IMR-90 (cell line): ENCODE measurements around the gene POLR2E. TPM values are rescaled to one million over a fixed set of nuclear protein-coding genes. Genes with fewer than 3 reads are reported as not detected.
A peak's percentile ranks its signal among the peaks of the same experiment; 100 is the strongest.

Experiments used
- ATAC-seq: fragments of 200-7000 bp; cut with Tn5 transposase; 2 replicates; pipeline ENCODE4 v1.9.1; 2020; ENCODE audit warnings: low read depth, mild to moderate bottlenecking, moderate library complexity
- BruUV-seq: library from RNA; stranded (reverse); fragments of 400-500 nt; replicated peaks from 2 replicates; lab custom pipeline; 2021; lab: Mats Ljungman, UMichigan
- CTCF ChIA-PET: fragments of 300-600 bp; formaldehyde crosslinking; extraction: SDS; loops from one replicate; lab custom pipeline; 2021; ENCODE audit warnings: antibody characterized with exemption; lab: Yijun Ruan, JAX
- POLR2A ChIA-PET: fragments of 300-600 bp; sonication (Branson Sonifier 250); formaldehyde crosslinking; loops from one replicate; lab custom pipeline; 2022; ENCODE audit warnings: antibody characterized with exemption; ENCODE audit not compliant: unreplicated experiment; lab: Charles Lee
- DNase-seq: peaks from one replicate; pipeline ENCODE4 v3.0.0; 2013
- H2AFZ ChIP-seq: replicated peaks from 2 replicates; pipeline ENCODE3; 2013; ENCODE audit warnings: low read length, mild to moderate bottlenecking; ENCODE audit not compliant: poor library complexity
- H2AK5ac ChIP-seq: 2 replicates; pipeline ENCODE4 v1.6.1; 2013; ENCODE audit warnings: low read depth, low read length, inconsistent platforms
- H2AK9ac ChIP-seq: replicated peaks from 2 replicates; pipeline ENCODE3; 2013; ENCODE audit warnings: mild to moderate bottlenecking, low read depth, low read length, moderate library complexity; ENCODE audit not compliant: poor library complexity
- H2BK120ac ChIP-seq: 2 replicates; pipeline ENCODE4 v1.6.1; 2013; ENCODE audit warnings: low read depth, low read length, inconsistent platforms
- H2BK15ac ChIP-seq: 3 replicates; pipeline ENCODE4 v1.6.1; 2013; ENCODE audit warnings: low read depth, low read length, inconsistent platforms
- H2BK20ac ChIP-seq: 2 replicates; pipeline ENCODE4 v1.6.1; 2013; ENCODE audit warnings: low read depth, mild to moderate bottlenecking, inconsistent platforms, low read length, moderate library complexity
- H2BK5ac ChIP-seq: 2 replicates; pipeline ENCODE4 v1.6.1; 2013; ENCODE audit warnings: mild to moderate bottlenecking, low read depth, low read length, inconsistent platforms; ENCODE audit not compliant: poor library complexity, severe bottlenecking
- H3K14ac ChIP-seq: replicated peaks from 2 replicates; pipeline ENCODE4 v1.6.1; 2013; ENCODE audit warnings: low read depth, low read length, inconsistent platforms
- H3K18ac ChIP-seq: 2 replicates; pipeline ENCODE4 v1.6.1; 2013; ENCODE audit warnings: low read depth, low read length, control low read depth
- H3K23ac ChIP-seq: 2 replicates; pipeline ENCODE4 v1.6.1; 2013; ENCODE audit warnings: low read depth, low read length, inconsistent platforms
- H3K27ac ChIP-seq: 2 replicates; pipeline ENCODE4 v1.5.1; 2013; ENCODE audit warnings: mild to moderate bottlenecking, control low read depth, low read length; ENCODE audit not compliant: insufficient read depth
- H3K27me3 ChIP-seq: 2 replicates; pipeline ENCODE4 v1.6.1; 2013; ENCODE audit warnings: low read length; ENCODE audit not compliant: control insufficient read depth, insufficient read depth
- H3K36me3 ChIP-seq: 2 replicates; pipeline ENCODE4 v1.6.1; 2013; ENCODE audit warnings: low read length, mixed read lengths; ENCODE audit not compliant: control insufficient read depth, insufficient read depth
- H3K4ac ChIP-seq: 2 replicates; pipeline ENCODE4 v1.6.1; 2013; ENCODE audit warnings: low read depth, low read length, inconsistent platforms
- H3K4me1 ChIP-seq: 2 replicates; pipeline ENCODE4 v1.6.1; 2013; ENCODE audit warnings: low read length, mixed read lengths; ENCODE audit not compliant: control insufficient read depth, insufficient read depth
- H3K4me2 ChIP-seq: 2 replicates; pipeline ENCODE4 v1.6.1; 2013; ENCODE audit warnings: low read depth, mild to moderate bottlenecking, control low read depth, low read length, moderate library complexity
- H3K4me3 ChIP-seq: 2 replicates; pipeline ENCODE4 v1.5.1; 2013; ENCODE audit warnings: low read depth, mild to moderate bottlenecking, control low read depth, low read length, moderate library complexity; ENCODE audit not compliant: insufficient read depth
- H3K56ac ChIP-seq: 2 replicates; pipeline ENCODE4 v1.6.1; 2013; ENCODE audit warnings: low read length, inconsistent platforms; ENCODE audit not compliant: insufficient read depth; ENCODE audit errors: extremely low read depth
- H3K79me1 ChIP-seq, 2 experiments: 2 replicates each; pipeline ENCODE4 v1.6.1; 2013; ENCODE audit warnings: low read length in 2 of 2, inconsistent platforms in 1 of 2, low read depth in 1 of 2
- H3K9ac ChIP-seq: 2 replicates; pipeline ENCODE4 v1.6.1; 2013; ENCODE audit warnings: low read depth, low read length, control low read depth
- H3K9me1 ChIP-seq: 2 replicates; pipeline ENCODE4 v1.6.1; 2013; ENCODE audit warnings: low read length, inconsistent platforms; ENCODE audit not compliant: insufficient read depth
- H3K9me3 ChIP-seq: 2 replicates; pipeline ENCODE4 v1.6.1; 2013; ENCODE audit warnings: low read length; ENCODE audit not compliant: control insufficient read depth, insufficient read depth
- H4K20me1 ChIP-seq: 2 replicates; pipeline ENCODE4 v1.6.1; 2013; ENCODE audit warnings: low read length, inconsistent platforms; ENCODE audit not compliant: insufficient read depth
- H4K5ac ChIP-seq: 2 replicates; pipeline ENCODE4 v1.6.1; 2013; ENCODE audit warnings: mild to moderate bottlenecking, low read depth, low read length, control low read depth
- H4K8ac ChIP-seq, 2 experiments: 2 replicates each; pipeline ENCODE4 v1.6.1; 2013; ENCODE audit warnings: low read depth in 2 of 2, low read length in 2 of 2, control low read depth in 1 of 2, inconsistent platforms in 1 of 2
- H4K91ac ChIP-seq: 2 replicates; pipeline ENCODE4 v1.6.1; 2013; ENCODE audit warnings: low read depth, low read length, inconsistent platforms; ENCODE audit not compliant: insufficient read depth
- BHLHE40 ChIP-seq: fragments of 150-350 bp; IDR thresholded peaks from 2 replicates; pipeline ENCODE4 v1.6.1; 2016; ENCODE audit warnings: mild to moderate bottlenecking, low read depth, low read length
- CHD1 ChIP-seq: IDR thresholded peaks from 2 replicates; pipeline ENCODE4 v1.6.1; 2012; ENCODE audit warnings: low read depth, low read length, improper control_type of control experiment
- FOS ChIP-seq: fragments of 150-350 bp; IDR thresholded peaks from 2 replicates; pipeline ENCODE4 v1.6.1; 2016; ENCODE audit warnings: low read depth, low read length
- MXI1 ChIP-seq: IDR thresholded peaks from 2 replicates; pipeline ENCODE4 v1.6.1; 2012; ENCODE audit warnings: low read depth, mild to moderate bottlenecking, low read length, moderate library complexity, borderline replicate concordance
- POLR2A ChIP-seq: IDR thresholded peaks from 2 replicates; pipeline ENCODE4 v1.6.1; 2012; ENCODE audit warnings: mild to moderate bottlenecking, low read depth, low read length
- RAD21 ChIP-seq: IDR thresholded peaks from 2 replicates; pipeline ENCODE4 v1.6.1; 2012; ENCODE audit warnings: low read length, improper control_type of control experiment
- SMC3 ChIP-seq: fragments of 150-350 bp; IDR thresholded peaks from 2 replicates; pipeline ENCODE4 v1.6.1; 2016; ENCODE audit warnings: low read depth, mild to moderate bottlenecking, antibody characterized with exemption, low read length, moderate library complexity
- WGBS, 2 experiments: methylation state at CpG; one replicate each; pipeline versions ENCODE4 v1.1.5 to v1.1.7; 2013; ENCODE audit warnings: missing lambda C conversion rate in 2 of 2; ENCODE audit not compliant: insufficient read length in 1 of 2; ENCODE audit errors: extremely low coverage in 2 of 2; 5-methylcytosine and 5-hydroxymethylcytosine counted together
- dilution Hi-C: fragments of 300-500 bp; cut with HindIII; formaldehyde crosslinking; loops from one replicate; pipeline ENCODE4 v1.14.3; 2018; ENCODE audit warnings: low sequenced_read_pairs; ENCODE audit not compliant: unreplicated experiment
- in situ Hi-C: fragments of 300-500 bp; cut with MboI; formaldehyde crosslinking; loops from 3 replicates; pipeline ENCODE4 v1.14.3; 2019; ENCODE audit warnings: low sequenced_read_pairs, inconsistent platforms, mixed read lengths
- intact Hi-C: fragments of 100-400 bp; cut with micrococcal nuclease; formaldehyde crosslinking; loops from 2 replicates; pipeline ENCODE4 v1.10.0; 2022
- polyA plus RNA-seq, 3 experiments: library from polyadenylated mRNA; depleted of rRNA; stranded (reverse); fragments of >200 nt; gene quantifications; 2 replicates each; pipeline ENCODE4 v1.2.3, GENCODE V29; 2012; ENCODE audit warnings: low replicate concordance in 1 of 3
- total RNA-seq: library from RNA; depleted of rRNA; stranded (reverse); fragments of >200 nt; gene quantifications from 2 replicates; pipeline ENCODE4 v1.2.3, GENCODE V29; 2012
- TF ChIP-seq, protein P1 (sequence below): fragments of 150-350 bp; IDR thresholded peaks from 2 replicates; pipeline ENCODE4 v1.6.1; 2016; ENCODE audit warnings: low read depth, mild to moderate bottlenecking, low read length, moderate library complexity, borderline replicate concordance
- TF ChIP-seq, protein P2 (sequence below): conservative IDR thresholded peaks from 2 replicates; pipeline ENCODE4 v1.5.1; 2012; ENCODE audit warnings: mild to moderate bottlenecking, low read depth, low read length, improper control_type of control experiment

POLR2E gene
- total and polyA plus RNA-seq, 2 of the 4 experiments (the other 2 are of a cell fraction), result 294 to 391 TPM

DNA sequence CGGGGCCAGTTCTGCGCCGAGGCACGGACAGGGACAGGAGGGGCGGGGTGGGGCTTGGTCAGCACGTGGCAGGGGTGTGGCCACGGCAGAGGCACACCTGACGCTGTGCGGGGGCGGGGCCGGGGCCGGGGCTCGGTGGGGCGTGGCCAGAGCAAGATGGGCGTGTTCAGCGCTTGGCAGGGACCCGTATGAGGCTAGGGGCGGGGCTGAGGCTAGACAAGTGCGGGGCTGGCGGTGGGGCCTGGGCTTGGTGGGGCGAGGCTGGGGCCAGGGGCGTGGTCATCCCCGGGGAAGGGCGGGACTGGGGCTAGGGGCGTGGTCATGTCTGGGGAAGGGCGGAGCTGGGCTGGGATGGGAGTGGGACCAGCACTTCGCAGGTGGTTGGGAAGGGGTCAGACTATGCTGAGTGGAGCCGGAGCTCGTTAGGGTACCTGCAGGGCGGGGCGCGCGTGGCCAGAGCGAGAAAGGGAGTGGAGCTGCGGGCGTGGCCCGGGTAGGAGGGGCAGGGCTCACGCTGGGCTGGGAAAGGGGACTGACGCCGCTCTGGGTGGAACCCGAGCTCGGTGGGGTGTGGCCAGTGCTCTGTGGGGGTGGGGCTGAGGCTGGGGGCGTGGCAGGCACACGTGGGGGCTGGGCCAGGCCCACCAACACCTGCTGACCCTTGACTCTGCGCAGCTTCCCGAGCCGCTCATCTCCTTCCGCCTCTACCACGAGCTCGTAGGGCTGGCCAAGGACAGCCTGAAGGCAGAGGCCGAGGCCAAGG lies 12.8 kb downstream of the POLR2E start (continued):
- TF ChIP-seq SMC3, result no peak

DNA sequence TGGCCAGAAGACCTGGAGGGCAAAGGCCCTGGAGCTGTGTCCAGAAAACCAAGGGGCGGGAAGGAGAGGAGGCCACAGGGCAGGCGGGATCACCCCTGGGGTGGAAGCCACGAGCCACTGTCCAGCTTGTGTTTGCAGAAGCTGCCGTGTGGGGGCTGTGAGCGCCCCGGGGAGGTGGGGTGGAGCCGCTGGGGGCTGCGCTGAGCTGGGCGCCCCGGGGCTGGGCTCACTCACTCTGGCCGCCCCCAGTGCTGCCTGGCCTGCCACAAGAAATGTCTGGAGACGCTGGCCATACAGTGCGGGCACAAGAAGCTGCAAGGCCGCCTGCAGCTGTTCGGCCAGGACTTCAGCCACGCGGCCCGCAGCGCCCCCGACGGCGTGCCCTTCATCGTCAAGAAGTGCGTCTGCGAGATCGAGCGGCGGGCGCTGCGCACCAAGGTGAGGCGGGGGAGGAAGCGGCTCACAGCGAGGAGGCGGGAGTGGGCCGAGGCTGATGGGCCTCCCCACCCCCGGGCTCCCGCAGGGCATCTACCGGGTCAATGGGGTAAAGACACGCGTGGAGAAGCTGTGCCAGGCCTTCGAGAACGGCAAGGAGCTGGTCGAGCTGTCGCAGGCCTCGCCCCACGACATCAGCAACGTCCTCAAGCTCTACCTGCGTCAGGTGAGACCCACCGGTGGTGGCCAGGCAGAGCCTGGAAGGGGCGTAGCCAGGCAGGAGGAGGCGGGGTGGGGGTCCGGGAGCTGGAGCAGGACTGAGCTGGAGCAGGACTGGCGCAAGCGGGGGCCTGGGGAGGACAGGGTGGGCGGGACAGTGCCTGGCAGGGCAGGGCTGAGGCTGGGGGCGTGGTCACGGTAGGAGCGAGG lies 13.6 kb downstream of the POLR2E start:
- Histone ChIP-seq H3K4me2 (no peak overlapping the region), H3K9me1 (no peaks in the 10 kb centered on the region), H3K14ac (no peak overlapping the region), H2AK5ac (no peak overlapping the region), H3K79me1 (no peaks in the 10 kb centered on the region; a peak in 1 of 4 replicates), H3K4ac (no peak overlapping the region), H4K20me1 (peaks cover 5% of the 10 kb centered on the region; the same call in 1 of the 2 replicates), H4K91ac (no peak overlapping the region), H4K5ac (no peak overlapping the region), H3K23ac (no peak overlapping the region), H2AFZ (peak overlapping the region; percentile 21), H3K4me3 (no peak overlapping the region), H4K8ac (no peak overlapping the region), H2BK5ac (no peak overlapping the region), H3K9me3 (no peaks in the 10 kb centered on the region), H3K36me3 (peaks cover 1% of the 10 kb centered on the region; the same call in 1 of the 2 replicates), H2BK20ac (no peak overlapping the region), H3K4me1 (no peaks in the 10 kb centered on the region), H3K56ac (no peak overlapping the region), H3K27me3 (no peaks in the 10 kb centered on the region), H3K9ac (no peak overlapping the region), H2AK9ac (peak overlapping the region; percentile 9), H2BK15ac (no peak overlapping the region), H2BK120ac (no peak overlapping the region), H3K18ac (no peak overlapping the region), H3K27ac (no peak overlapping the region)
- in situ Hi-C loops (no loop called here), intact Hi-C loops (no loop called here), dilution Hi-C loops (no loop called here)
- WGBS, 2 experiments, result 73% methylated on average over 45 of the region's 58 CpGs; no CpG with 5 or more reads in 1 of the 2 experiments
- ATAC-seq (peak; percentile 32), DNase-seq (no peak)
- ChIA-PET POLR2A (interaction anchor here (0.6 kb wide), 1 partner anchor 78 kb away, joined by 7 read pairs; no protein-coding TSS in a partner anchor), CTCF (no interaction called here)
- TF ChIP-seq POLR2A (no peak), FOS (no peak), BHLHE40 (no peak), RAD21 (no peak), MXI1 (no peak), CHD1 (no peak)
- TF ChIP-seq, protein P1, sequence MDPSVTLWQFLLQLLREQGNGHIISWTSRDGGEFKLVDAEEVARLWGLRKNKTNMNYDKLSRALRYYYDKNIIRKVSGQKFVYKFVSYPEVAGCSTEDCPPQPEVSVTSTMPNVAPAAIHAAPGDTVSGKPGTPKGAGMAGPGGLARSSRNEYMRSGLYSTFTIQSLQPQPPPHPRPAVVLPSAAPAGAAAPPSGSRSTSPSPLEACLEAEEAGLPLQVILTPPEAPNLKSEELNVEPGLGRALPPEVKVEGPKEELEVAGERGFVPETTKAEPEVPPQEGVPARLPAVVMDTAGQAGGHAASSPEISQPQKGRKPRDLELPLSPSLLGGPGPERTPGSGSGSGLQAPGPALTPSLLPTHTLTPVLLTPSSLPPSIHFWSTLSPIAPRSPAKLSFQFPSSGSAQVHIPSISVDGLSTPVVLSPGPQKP, result no peak
- TF ChIP-seq, protein P2, sequence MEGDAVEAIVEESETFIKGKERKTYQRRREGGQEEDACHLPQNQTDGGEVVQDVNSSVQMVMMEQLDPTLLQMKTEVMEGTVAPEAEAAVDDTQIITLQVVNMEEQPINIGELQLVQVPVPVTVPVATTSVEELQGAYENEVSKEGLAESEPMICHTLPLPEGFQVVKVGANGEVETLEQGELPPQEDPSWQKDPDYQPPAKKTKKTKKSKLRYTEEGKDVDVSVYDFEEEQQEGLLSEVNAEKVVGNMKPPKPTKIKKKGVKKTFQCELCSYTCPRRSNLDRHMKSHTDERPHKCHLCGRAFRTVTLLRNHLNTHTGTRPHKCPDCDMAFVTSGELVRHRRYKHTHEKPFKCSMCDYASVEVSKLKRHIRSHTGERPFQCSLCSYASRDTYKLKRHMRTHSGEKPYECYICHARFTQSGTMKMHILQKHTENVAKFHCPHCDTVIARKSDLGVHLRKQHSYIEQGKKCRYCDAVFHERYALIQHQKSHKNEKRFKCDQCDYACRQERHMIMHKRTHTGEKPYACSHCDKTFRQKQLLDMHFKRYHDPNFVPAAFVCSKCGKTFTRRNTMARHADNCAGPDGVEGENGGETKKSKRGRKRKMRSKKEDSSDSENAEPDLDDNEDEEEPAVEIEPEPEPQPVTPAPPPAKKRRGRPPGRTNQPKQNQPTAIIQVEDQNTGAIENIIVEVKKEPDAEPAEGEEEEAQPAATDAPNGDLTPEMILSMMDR, result no peak
- no TSS peak for BruUV-seq
